HCT116 (cell line): ENCODE results near the gene STAT4. TPM values are rescaled to one million over a fixed set of nuclear protein-coding genes. Genes with fewer than 3 reads are reported as not detected.

Experiments used
- ATAC-seq: fragments of 200-7000 bp; cut with Tn5 transposase; 2 replicates; pipeline ENCODE4 v1.9.1; 2020; ENCODE audit warnings: mild to moderate bottlenecking, moderate library complexity
- BruUV-seq: library from RNA; stranded (reverse); fragments of 400-500 nt; replicated peaks from 2 replicates; lab custom pipeline; 2021; lab: Mats Ljungman, UMichigan
- CTCF ChIA-PET: fragments of 300-600 bp; sonication (Branson Sonifier 250); formaldehyde crosslinking; loops from one replicate; lab custom pipeline; 2021; ENCODE audit warnings: antibody characterized with exemption; lab: Charles Lee
- POLR2A ChIA-PET: fragments of 300-600, 350-600 bp; sonication (Branson Sonifier 250); formaldehyde crosslinking; loops from one replicate; lab custom pipeline; 2021; ENCODE audit warnings: antibody characterized with exemption; lab: Charles Lee
- RAD21 ChIA-PET, 2 experiments: fragments of 300-600 bp; sonication (Branson Sonifier 250); formaldehyde crosslinking; loops; one replicate each; lab custom pipeline; 2023; ENCODE audit warnings: low total read pairs in 2 of 2; ENCODE audit not compliant: uncharacterized antibody in 2 of 2, unreplicated experiment in 2 of 2, low non-redundant PET in 1 of 2; lab: Charles Lee
- DNase-seq: peaks from one replicate; pipeline ENCODE4 v3.0.0-alpha.2; 2010; ENCODE audit warnings: low read depth, low spot score
- H2AFZ ChIP-seq: fragments of 200-600 bp; shearing (Covaris generic), sonication (generic); 2 replicates; pipeline ENCODE4 v1.6.1; 2017; ENCODE audit warnings: low read depth, mixed run types, mixed read lengths, antibody characterized with exemption, low read length; ENCODE audit not compliant: poor library complexity, severe bottlenecking
- H3K27ac ChIP-seq: 2 replicates; pipeline ENCODE4 v1.5.1; 2012; ENCODE audit warnings: low read depth, low read length
- H3K27me3 ChIP-seq: fragments of 200-600 bp; sonication (generic); 2 replicates; pipeline ENCODE4 v1.6.1; 2016; ENCODE audit warnings: mixed run types, low read length, mixed read lengths; ENCODE audit not compliant: insufficient read depth
- H3K36me3 ChIP-seq, 2 experiments: fragments of 200-500 bp in 1 of 2; fragments of 200-600 bp in 1 of 2; sonication (Bioruptor generic) in 1 of 2; sonication (generic) in 1 of 2; 2 replicates each; pipeline versions ENCODE4 v1.5.1 to v1.6.1; 2014 to 2016; ENCODE audit warnings: low read length in 2 of 2, inconsistent platforms in 1 of 2, mixed read lengths in 1 of 2, mixed run types in 1 of 2; ENCODE audit not compliant: insufficient read depth in 2 of 2, control insufficient read depth in 1 of 2
- H3K4me1 ChIP-seq, 2 experiments: fragments of 200-600 bp in 1 of 2; sonication (generic) in 1 of 2; 2 replicates each; pipeline versions ENCODE4 v1.5.1 to v1.6.1; 2012 to 2017; ENCODE audit warnings: low read length in 2 of 2, inconsistent platforms in 1 of 2, mild to moderate bottlenecking in 1 of 2, mixed read lengths in 1 of 2, mixed run types in 1 of 2, moderate library complexity in 1 of 2; ENCODE audit not compliant: insufficient read depth in 2 of 2, control insufficient read depth in 1 of 2
- H3K4me2 ChIP-seq: fragments of 200-600 bp; sonication (generic); 2 replicates; pipeline ENCODE4 v1.6.1; 2017; ENCODE audit warnings: mixed run types, low read length, mixed read lengths
- H3K4me3 ChIP-seq, 2 experiments: fragments of 200-600 bp in 1 of 2; sonication (generic) in 1 of 2; replicated peaks in 1 of 2; 2 replicates each; pipeline ENCODE4 v1.5.1; 2011 to 2016; ENCODE audit warnings: low read length in 2 of 2, control low read depth in 1 of 2, low read depth in 1 of 2, mild to moderate bottlenecking in 1 of 2, mixed read lengths in 1 of 2, mixed run types in 1 of 2
- H3K79me2 ChIP-seq: fragments of 200-600 bp; sonication (generic); 2 replicates; pipeline ENCODE4 v1.6.1; 2017; ENCODE audit warnings: mild to moderate bottlenecking, mixed run types, low read length, moderate library complexity, mixed read lengths; ENCODE audit not compliant: insufficient read depth
- H3K9ac ChIP-seq: fragments of 200-600 bp; sonication (generic); 2 replicates; pipeline ENCODE4 v1.6.1; 2016; ENCODE audit warnings: low read length, mixed read lengths
- H3K9me2 ChIP-seq: fragments of 200-600 bp; sonication (generic), shearing (Covaris generic); 2 replicates; pipeline ENCODE4 v1.6.1; 2017; ENCODE audit warnings: mixed run types, mild to moderate bottlenecking, moderate library complexity; ENCODE audit not compliant: insufficient read depth
- H3K9me3 ChIP-seq, 2 experiments: fragments of 200-500 bp in 1 of 2; fragments of 200-600 bp in 1 of 2; sonication (Bioruptor generic) in 1 of 2; sonication (generic) in 1 of 2; 2 replicates each; pipeline ENCODE4 v1.6.1; 2014 to 2017; ENCODE audit warnings: low read length in 2 of 2, mixed read lengths in 2 of 2, inconsistent platforms in 1 of 2, low read depth in 1 of 2, mild to moderate bottlenecking in 1 of 2, mixed run types in 1 of 2, moderate library complexity in 1 of 2; ENCODE audit not compliant: control insufficient read depth in 1 of 2, insufficient read depth in 1 of 2
- H4K20me1 ChIP-seq: fragments of 200-600 bp; sonication (generic), shearing (Covaris generic); 2 replicates; pipeline ENCODE4 v1.6.1; 2017; ENCODE audit warnings: mixed run types, mild to moderate bottlenecking, moderate library complexity; ENCODE audit not compliant: insufficient read depth
- ATF3 ChIP-seq: IDR thresholded peaks from 2 replicates; pipeline ENCODE4 v1.6.1; 2012
- CEBPB ChIP-seq: IDR thresholded peaks from 2 replicates; pipeline ENCODE4 v1.6.1; 2012; ENCODE audit warnings: low read depth
- CTCF ChIP-seq, 3 experiments: fragments of 200-600 bp in 1 of 3; sonication (generic) in 1 of 3; IDR thresholded peaks in 2 of 3; conservative IDR thresholded peaks in 1 of 3; 2 replicates each; pipeline ENCODE4 v1.5.1; 2012 to 2017; ENCODE audit warnings: low read depth in 2 of 3, low read length in 2 of 3, antibody characterized with exemption in 1 of 3, borderline replicate concordance in 1 of 3, control low read depth in 1 of 3, mild to moderate bottlenecking in 1 of 3, mixed read lengths in 1 of 3, mixed run types in 1 of 3, moderate library complexity in 1 of 3; ENCODE audit not compliant: insufficient read depth in 1 of 3
- ELF1 ChIP-seq: IDR thresholded peaks from 2 replicates; pipeline ENCODE4 v1.6.1; 2012; ENCODE audit warnings: low read depth, borderline replicate concordance
- EZH2 ChIP-seq: fragments of 200-600 bp; sonication (generic); IDR thresholded peaks from 2 replicates; pipeline ENCODE4 v1.6.1; 2017; ENCODE audit warnings: antibody characterized with exemption, mixed run types
- EZH2phosphoT487 ChIP-seq: fragments of 200-600 bp; IDR thresholded peaks from 2 replicates; pipeline ENCODE4 v1.6.1; 2018; ENCODE audit warnings: antibody characterized with exemption, borderline replicate concordance
- FOSL1 ChIP-seq: IDR thresholded peaks from 2 replicates; pipeline ENCODE4 v1.6.1; 2012; ENCODE audit warnings: low read depth
- JUND ChIP-seq: IDR thresholded peaks from 2 replicates; pipeline ENCODE4 v1.6.1; 2012
- MAX ChIP-seq: IDR thresholded peaks from 2 replicates; pipeline ENCODE4 v1.6.1; 2012
- POLR2A ChIP-seq: IDR thresholded peaks from 2 replicates; pipeline ENCODE4 v1.7.0; 2011; ENCODE audit warnings: borderline replicate concordance; ENCODE audit not compliant: insufficient read depth, insufficient read length; ENCODE audit errors: extremely low read depth
- POLR2AphosphoS5 ChIP-seq: IDR thresholded peaks from 2 replicates; pipeline ENCODE4 v1.6.1; 2011; ENCODE audit warnings: mild to moderate bottlenecking, low read depth, low read length, moderate library complexity
- RAD21 ChIP-seq: IDR thresholded peaks from 2 replicates; pipeline ENCODE4 v1.6.1; 2012; ENCODE audit warnings: low read depth, mild to moderate bottlenecking
- SP1 ChIP-seq: IDR thresholded peaks from 2 replicates; pipeline ENCODE4 v1.6.1; 2012; ENCODE audit warnings: low read depth
- SRF ChIP-seq: IDR thresholded peaks from 2 replicates; pipeline ENCODE4 v1.6.1; 2012; ENCODE audit warnings: low read depth
- TCF7L2 ChIP-seq: IDR thresholded peaks from 2 replicates; pipeline ENCODE4 v1.7.0; 2011; ENCODE audit warnings: borderline replicate concordance, inconsistent platforms; ENCODE audit not compliant: insufficient read depth, insufficient read length; ENCODE audit errors: extremely low read depth
- YY1 ChIP-seq: IDR thresholded peaks from 2 replicates; pipeline ENCODE4 v1.6.1; 2011; ENCODE audit warnings: low read length, low read depth, moderate library complexity, mild to moderate bottlenecking; ENCODE audit not compliant: insufficient replicate concordance; ENCODE audit errors: extremely low read depth
- ZBTB33 ChIP-seq: IDR thresholded peaks from 2 replicates; pipeline ENCODE4 v1.6.1; 2011; ENCODE audit warnings: mild to moderate bottlenecking, low read length, moderate library complexity; ENCODE audit not compliant: insufficient replicate concordance; ENCODE audit errors: extremely low read depth
- ZNF274 ChIP-seq: fragments of 200-500 bp; sonication (Bioruptor generic); IDR thresholded peaks from 2 replicates; pipeline ENCODE4 v1.6.1; 2014; ENCODE audit warnings: mild to moderate bottlenecking, low read depth, low read length, inconsistent platforms
- intact Hi-C: fragments of 100-400 bp; cut with micrococcal nuclease; formaldehyde crosslinking; loops from 2 replicates; pipeline ENCODE4 v1.10.0; 2022
- total RNA-seq: library from RNA; stranded (reverse); gene quantifications from one replicate; pipeline ENCODE4 v1.2.1, GENCODE V29; 2021; ENCODE audit not compliant: unreplicated experiment

Gene STAT4
- total RNA-seq, 1 experiment from 2014 or later: 2.0 TPM

- no peak for ATAC-seq
- H3K36me3 ChIP-seq: no peaks in the 10 kb centered on the region
- POLR2A ChIA-PET: no interaction called here
- no TSS peak for BruUV-seq
- RAD21 ChIA-PET: no interaction called here
- no peak overlapping the region for H2AFZ ChIP-seq
- no peak overlapping the region for H3K4me3 ChIP-seq
- no peak for TF ChIP-seq EZH2
- TF ChIP-seq ELF1: no peak
- TF ChIP-seq POLR2A: no peak
- TF ChIP-seq SP1: no peak
- no peak for TF ChIP-seq FOSL1
- TF ChIP-seq CTCF (IDR thresholded peaks at IDR 0.05 in 2 of 3, conservative IDR thresholded peaks at IDR 0.05 in 1 of 3; ENCODE audit: borderline replicate concordance in 1 of 3, insufficient read depth in 1 of 3, low read depth in 2 of 3, low read length in 2 of 3): no peak
- TF ChIP-seq YY1: no peak
- no peak for TF ChIP-seq POLR2AphosphoS5
- no peak for TF ChIP-seq CEBPB
- no peak for TF ChIP-seq ZBTB33
- no peak for TF ChIP-seq EZH2phosphoT487
- no peak for TF ChIP-seq MAX
- TF ChIP-seq JUND: no peak
- TF ChIP-seq ATF3: no peak
- TF ChIP-seq ZNF274: no peak
- no peak for TF ChIP-seq RAD21
- TF ChIP-seq SRF: no peak
- TF ChIP-seq TCF7L2: no peak
- H3K4me2 ChIP-seq: no peak overlapping the region
- H3K9me3 ChIP-seq: no peaks in the 10 kb centered on the region
- no peaks in the 10 kb centered on the region for H3K79me2 ChIP-seq
- CTCF ChIA-PET: interaction anchor here (5.6 kb wide), 1 partner anchor 101 kb away, joined by 34 read pairs; no protein-coding TSS in a partner anchor
- no peak overlapping the region for H3K9ac ChIP-seq
- intact Hi-C loops: no loop called here
- no peaks in the 10 kb centered on the region for H3K27me3 ChIP-seq
- H3K9me2 ChIP-seq: no peaks in the 10 kb centered on the region
- no peak for DNase-seq
- no peaks in the 10 kb centered on the region for H4K20me1 ChIP-seq
- no peak overlapping the region for H3K27ac ChIP-seq
- H3K4me1 ChIP-seq: peaks cover 0 to 9% of the 10 kb centered on the region in 2 experiments; a peak in 2 of 4 replicates
Observed at GRCh38 chr2:191152482-191153240, 1.9 kb upstream of the STAT4 start.
